SK-N-SH (cell line): ENCODE data around the gene CSRP2.

ENCODE experiments used
- CTCF ChIP-seq: fragments of 200-600 bp; sonication (generic); IDR thresholded peaks from 2 replicates; pipeline ENCODE4 v1.6.1; 2017; ENCODE audit warnings: antibody characterized with exemption, mild to moderate bottlenecking, moderate library complexity
- EZH2phosphoT487 ChIP-seq: fragments of 200-600 bp; sonication (generic); IDR thresholded peaks from 2 replicates; pipeline ENCODE4 v1.6.1; 2017; ENCODE audit warnings: low read depth, mixed run types, mild to moderate bottlenecking, antibody characterized with exemption, moderate library complexity, borderline replicate concordance
- FOXM1 ChIP-seq: IDR thresholded peaks from 2 replicates; pipeline ENCODE4 v1.4.0; 2012; ENCODE audit warnings: low read depth, mild to moderate bottlenecking
- IRF3 ChIP-seq: fragments of 150-350 bp; IDR thresholded peaks from 2 replicates; pipeline ENCODE4 v1.6.1; 2016; ENCODE audit warnings: mild to moderate bottlenecking, low read depth, low read length
- JUND ChIP-seq: IDR thresholded peaks from 2 replicates; pipeline ENCODE4 v1.4.0; 2012
- POLR2AphosphoS5 ChIP-seq: IDR thresholded peaks from 2 replicates; pipeline ENCODE4 v1.6.1; 2012; ENCODE audit warnings: low read depth, low read length
- RAD21 ChIP-seq: IDR thresholded peaks from 2 replicates; pipeline ENCODE4 v1.6.1; 2012; ENCODE audit warnings: mild to moderate bottlenecking, low read length
- RCOR1 ChIP-seq: fragments of 150-350 bp; IDR thresholded peaks from 2 replicates; pipeline ENCODE4 v1.6.1; 2017; ENCODE audit warnings: antibody characterized with exemption, low read length
- REST ChIP-seq: IDR thresholded peaks from 2 replicates; pipeline ENCODE4 v1.6.1; 2012; ENCODE audit warnings: mild to moderate bottlenecking, low read depth, low read length, moderate library complexity
- RFX5 ChIP-seq: IDR thresholded peaks from 2 replicates; pipeline ENCODE4 v1.6.1; 2012; ENCODE audit warnings: mild to moderate bottlenecking, improper control_type of control experiment, low read length
- RXRA ChIP-seq: IDR thresholded peaks from 2 replicates; pipeline ENCODE4 v1.4.0; 2012; ENCODE audit warnings: low read depth, mild to moderate bottlenecking, borderline replicate concordance
- TEAD4 ChIP-seq: IDR thresholded peaks from 2 replicates; pipeline ENCODE4 v1.4.0; 2012; ENCODE audit warnings: mild to moderate bottlenecking, borderline replicate concordance; ENCODE audit not compliant: insufficient read depth

GRCh38 chr12:76856018-76856644, 22.7 kb downstream of the CSRP2 start:
- no peak for TF ChIP-seq CTCF
- TF ChIP-seq RFX5: no peak
- no peak for TF ChIP-seq EZH2phosphoT487
- TF ChIP-seq FOXM1: no peak
- no peak for TF ChIP-seq POLR2AphosphoS5
- no peak for TF ChIP-seq REST
- TF ChIP-seq RXRA: no peak
- no peak for TF ChIP-seq RCOR1
- TF ChIP-seq IRF3: no peak
- no peak for TF ChIP-seq TEAD4
- TF ChIP-seq JUND: no peak
- no peak for TF ChIP-seq RAD21
